CD1c-positive myeloid dendritic cell (primary cell): Measurements from ENCODE around the gene PTK6.
A peak's percentile ranks its signal among the peaks of the same experiment; 100 is the strongest.

Experiments used
- DNase-seq: peaks from one replicate; pipeline ENCODE4 v3.0.0-alpha.2; 2016; ENCODE audit errors: extremely low spot score

PTK6 gene

GRCh38 chr20:63508072-63508768 lies 29.0 kb downstream of the PTK6 start:
- DNase-seq: no peak

- DNase-seq: no peak
These were observed 30.0 kb downstream of the PTK6 start for GRCh38 chr20:63507083-63507743.

GRCh38 chr20:63505723-63506122 lies 31.5 kb downstream of the PTK6 start:
- no peak for DNase-seq

GRCh38 chr20:63505281-63505680 lies 31.9 kb downstream of the PTK6 start:
- DNase-seq: no peak

- DNase-seq: no peak
These were observed 32.5 kb downstream of the PTK6 start for GRCh38 chr20:63504642-63505041.

DNA sequence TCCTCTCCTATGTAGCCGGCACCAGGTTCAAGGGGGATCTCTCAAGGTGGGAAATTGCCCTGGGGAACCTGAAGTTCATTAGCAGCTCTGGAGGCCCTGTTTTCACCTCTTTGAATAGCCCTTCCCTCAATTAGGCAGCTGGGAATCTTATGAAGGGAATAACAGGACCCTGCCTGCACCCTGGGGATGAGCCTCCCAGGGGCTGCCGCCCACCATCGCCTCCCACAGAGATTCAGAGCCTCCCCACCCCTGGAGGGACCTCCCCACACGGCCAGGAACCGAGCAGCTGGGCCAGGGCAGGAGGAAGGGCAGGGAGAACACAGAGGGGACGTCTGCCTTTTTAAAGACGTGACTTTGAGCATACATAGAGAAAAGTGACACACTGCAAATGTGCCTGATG lies 33.7 kb downstream of the PTK6 start:
- DNase-seq: no peak

DNA sequence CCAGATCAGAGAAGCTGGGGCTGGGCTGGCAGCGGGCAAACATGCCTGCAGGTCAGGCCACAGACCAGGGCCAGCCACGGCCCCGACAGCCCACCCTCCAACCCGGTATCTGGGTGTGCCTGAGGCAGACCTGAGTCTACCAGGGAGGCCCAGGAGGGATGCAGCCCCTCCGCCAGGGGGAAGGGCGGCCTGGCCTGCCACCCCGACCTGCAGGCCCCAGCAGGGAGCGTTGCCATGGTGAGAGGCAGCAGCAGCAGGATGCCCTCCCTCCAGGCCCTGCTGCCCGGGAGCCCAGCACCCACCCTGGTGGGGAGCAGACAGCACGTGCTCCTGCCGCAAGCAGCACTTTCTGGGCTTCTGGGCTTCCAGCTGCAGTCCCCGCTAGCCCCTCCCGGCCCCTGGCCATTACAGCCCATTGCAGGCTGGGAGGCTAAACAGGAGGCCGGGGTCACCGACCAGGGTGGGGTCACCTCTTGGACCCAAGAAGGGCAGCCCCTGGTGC lies 34.5 kb downstream of the PTK6 start:
- no peak for DNase-seq

GRCh38 chr20:63501818-63502670 lies 35.1 kb downstream of the PTK6 start:
- DNase-seq: no peak

- no peak for DNase-seq
These were observed 36.0 kb downstream of the PTK6 start for GRCh38 chr20:63500902-63501817.

- no peak for DNase-seq
These were observed 36.9 kb downstream of the PTK6 start for GRCh38 chr20:63500151-63500901.

DNA sequence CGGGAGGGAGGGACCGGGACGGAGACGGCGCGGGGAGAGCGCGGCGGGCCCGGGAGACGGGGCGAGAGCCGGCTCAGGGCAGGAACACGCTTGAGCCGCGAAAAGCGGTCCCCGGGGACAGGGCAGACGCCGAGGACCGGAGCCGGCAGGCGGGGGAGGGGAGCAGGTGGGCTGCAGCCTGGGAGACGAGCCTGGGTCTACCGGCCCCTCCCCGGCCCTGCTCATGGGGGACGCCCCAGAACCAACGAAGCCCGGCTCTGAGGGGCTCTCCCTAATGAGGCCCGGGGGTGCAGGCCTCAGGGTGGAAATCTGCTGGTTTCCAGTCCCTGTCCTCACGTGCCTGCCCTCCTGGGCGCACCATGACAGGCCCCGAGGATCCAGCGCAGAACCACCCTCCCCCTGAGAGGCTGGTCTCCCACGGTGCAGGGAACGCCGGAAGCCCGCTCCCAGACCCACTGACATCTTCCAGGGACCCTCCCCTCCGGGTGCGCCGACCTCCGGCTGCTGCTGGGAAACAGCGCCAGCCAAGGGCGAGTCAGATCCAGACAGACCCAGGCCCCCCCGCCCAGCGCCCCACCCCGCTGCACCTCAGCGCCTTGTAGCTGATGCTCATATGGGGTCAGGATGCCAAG lies 37.7 kb downstream of the PTK6 start:
- no peak for DNase-seq

DNA sequence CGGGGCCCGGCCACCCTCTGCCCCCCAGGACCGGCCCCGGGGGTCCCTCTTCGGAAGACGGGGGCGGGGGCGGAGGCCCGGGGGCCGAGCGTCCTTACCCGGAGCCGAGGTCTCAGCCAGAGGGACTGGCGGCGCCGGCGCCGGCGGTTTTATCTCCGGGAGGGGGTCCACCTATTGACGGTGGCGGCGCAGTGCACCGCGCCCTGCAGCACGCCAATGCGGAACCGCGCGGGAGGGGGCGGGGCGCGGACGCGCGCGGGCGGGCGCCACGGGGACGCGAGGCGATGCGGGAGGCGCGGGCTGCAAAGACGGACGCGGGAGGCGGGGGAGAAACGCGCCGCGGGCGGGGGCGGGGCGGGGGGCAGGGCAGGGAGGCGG lies 38.2 kb downstream of the PTK6 start, which contains the start of gene EEF1A2:
EEF1A2 (minus strand) TSS at position 124 of the 378 bp plus-strand sequence. CDS start 1,320 bp downstream, outside the sequence.
- peak; percentile 69 for DNase-seq

GRCh38 chr20:63497946-63498935 lies 38.9 kb downstream of the PTK6 start:
- peak; percentile 19 for DNase-seq

DNA sequence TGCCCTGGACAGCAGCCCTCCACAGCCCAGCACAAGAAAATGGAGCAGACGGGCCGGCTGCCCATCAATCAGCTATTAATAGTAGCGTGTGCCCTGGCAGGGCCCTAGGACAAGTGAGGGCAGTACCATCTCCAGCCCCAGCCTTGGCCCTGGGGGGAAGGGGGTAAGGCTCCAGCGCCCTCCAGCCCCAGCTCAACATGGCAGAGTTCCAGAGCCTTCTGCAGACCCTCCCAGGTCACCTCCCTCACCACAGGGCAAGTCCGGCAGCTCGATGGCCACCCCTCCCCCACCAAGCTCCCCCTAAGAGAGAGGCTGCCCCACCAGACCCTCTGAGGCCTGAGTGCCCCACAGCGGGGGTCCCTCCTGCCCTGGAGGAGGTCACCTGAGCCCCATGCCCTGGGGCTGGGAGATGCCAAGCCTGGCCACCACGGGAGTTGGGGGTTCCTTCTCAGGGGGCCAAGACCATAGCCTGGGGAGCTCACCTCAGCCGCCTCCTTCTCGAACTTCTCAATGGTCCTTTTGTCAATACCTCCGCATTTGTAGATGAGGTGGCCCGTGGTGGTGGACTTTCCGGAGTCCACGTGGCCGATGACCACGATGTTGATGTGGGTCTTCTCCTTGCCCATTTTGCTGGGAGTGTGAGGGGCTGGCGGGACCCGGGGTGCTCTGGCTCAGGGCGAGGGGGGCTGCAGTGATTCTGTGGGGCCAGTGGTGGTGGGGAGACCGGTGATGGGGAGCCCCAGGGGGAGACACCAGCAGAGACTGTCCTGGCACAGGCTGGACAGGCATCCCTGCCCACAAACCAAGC lies 39.8 kb downstream of the PTK6 start:
- no peak for DNase-seq

DNA sequence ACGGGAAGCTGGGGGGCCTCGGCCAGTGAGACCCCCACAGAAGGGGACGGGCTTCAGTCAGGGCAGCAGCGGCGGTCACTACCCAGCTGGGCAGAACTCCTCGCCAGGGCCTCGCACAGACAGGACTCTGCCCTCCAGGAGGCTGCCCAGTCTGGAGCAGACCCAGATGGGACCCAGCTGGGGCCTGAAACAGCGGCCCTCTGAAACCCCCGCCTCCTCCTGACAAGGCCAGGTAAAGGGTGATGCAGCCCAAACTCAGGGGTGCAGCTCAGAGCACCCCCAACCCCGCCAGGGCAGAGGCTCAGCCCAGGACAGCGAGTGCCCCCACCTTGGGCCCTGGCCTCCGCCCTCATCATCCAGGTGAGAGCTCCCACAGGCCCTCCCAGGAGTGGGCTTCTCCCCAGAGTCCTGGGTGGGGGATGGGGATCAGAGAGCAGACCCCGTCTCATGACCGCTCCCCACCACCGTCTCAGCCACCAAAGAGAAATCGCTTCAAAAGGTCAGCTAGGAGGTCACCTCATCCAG lies 40.5 kb downstream of the PTK6 start:
- DNase-seq: no peak

GRCh38 chr20:63495741-63496595 lies 41.2 kb downstream of the PTK6 start:
- peak; percentile 72 for DNase-seq
